Activated T-cell treated with anti-CD3 and anti-CD28 coated beads, Interleukin-2, amount 50 U/mL, for 4 hours (primary cell): ENCODE measurements around the gene EIF4A2. TPM values are rescaled to one million over a fixed set of nuclear protein-coding genes. Genes with fewer than 3 reads are reported as not detected.

Experiments used
- ATAC-seq, 2 donors: fragments of 200-7000 bp; cut with Tn5 transposase; one replicate each; pipeline ENCODE4 v1.10.0; 2021
- DNase-seq: peaks from one replicate; pipeline ENCODE4 v3.0.0-alpha.2; 2020
- H3K27me3 Mint-ChIP-seq: one replicate; pipeline ENCODE4 v1.8.0; 2021; ENCODE audit warnings: low read depth, mixed read lengths
- H3K36me3 Mint-ChIP-seq: one replicate; pipeline ENCODE4 v1.8.0; 2022; ENCODE audit warnings: mixed read lengths; ENCODE audit not compliant: insufficient read depth
- H3K4me1 Mint-ChIP-seq: one replicate; pipeline ENCODE4 v1.8.0; 2021; ENCODE audit warnings: low read depth, mixed read lengths
- H3K4me3 Mint-ChIP-seq: one replicate; pipeline ENCODE4 v1.8.0; 2021; ENCODE audit warnings: mild to moderate bottlenecking, moderate library complexity, mixed read lengths
- H3K9me3 Mint-ChIP-seq: one replicate; pipeline ENCODE4 v1.8.0; 2021; ENCODE audit warnings: mixed read lengths
- total RNA-seq, 3 donors: library from RNA; stranded (reverse); gene quantifications; one replicate each; pipeline ENCODE4 v1.2.1, GENCODE V29; 2021

The EIF4A2 gene
- 100 to 1,000 TPM; 665 to 738 (median 720) TPM for total RNA-seq

GRCh38 chr3:186783058-186783730, at the start of gene EIF4A2:
EIF4A2 (plus strand) TSS chr3:186783577; CDS start chr3:186783611, 34 bp downstream.
- Mint-ChIP-seq H3K9me3 (no peaks in the 10 kb centered on the region), H3K27me3 (peaks cover 5% of the 10 kb centered on the region), H3K4me1 (peaks cover 28% of the 10 kb centered on the region), H3K36me3 (peaks cover 49% of the 10 kb centered on the region), H3K4me3 (peak within 1 kb of the TSS; percentile 99)
- peak; percentile 88 for DNase-seq
- ATAC-seq: peak; percentile 77 to 82

- Mint-ChIP-seq H3K4me1 (no peaks in the 10 kb centered on the region), H3K27me3 (no peaks in the 10 kb centered on the region), H3K36me3 (no peaks in the 10 kb centered on the region), H3K9me3 (no peaks in the 10 kb centered on the region), H3K4me3 (no peak overlapping the region)
- ATAC-seq (no peak), DNase-seq (no peak)
Measured at GRCh38 chr3:186742618-186743380, 40.6 kb upstream of the EIF4A2 start.

- no peaks in the 10 kb centered on the region for H3K36me3 Mint-ChIP-seq
- no peak for ATAC-seq
- H3K4me1 Mint-ChIP-seq: no peaks in the 10 kb centered on the region
Measured at GRCh38 chr3:186743666-186744065, 39.7 kb upstream of the EIF4A2 start.

GRCh38 chr3:186746008-186746407, 37.4 kb upstream of the EIF4A2 start:
- DNase-seq (no peak), ATAC-seq (no peak)
- Mint-ChIP-seq H3K4me1 (no peaks in the 10 kb centered on the region), H3K36me3 (no peaks in the 10 kb centered on the region), H3K9me3 (no peaks in the 10 kb centered on the region), H3K4me3 (no peak overlapping the region), H3K27me3 (no peaks in the 10 kb centered on the region)

More at GRCh38 chr3:186743666-186744065, 39.7 kb upstream of the EIF4A2 start:
- Mint-ChIP-seq H3K9me3 (no peaks in the 10 kb centered on the region), H3K4me3 (no peak overlapping the region), H3K27me3 (no peaks in the 10 kb centered on the region)
- no peak for DNase-seq

- H3K9me3 Mint-ChIP-seq: no peaks in the 10 kb centered on the region
- H3K4me3 Mint-ChIP-seq: no peak overlapping the region
- ATAC-seq: no peak
- DNase-seq: no peak
- H3K27me3 Mint-ChIP-seq: no peaks in the 10 kb centered on the region
- H3K4me1 Mint-ChIP-seq: peaks cover 11% of the 10 kb centered on the region
- no peaks in the 10 kb centered on the region for H3K36me3 Mint-ChIP-seq
Measured at GRCh38 chr3:186750316-186750715, 33.1 kb upstream of the EIF4A2 start.

GRCh38 chr3:186751480-186751879, 31.9 kb upstream of the EIF4A2 start:
- no peaks in the 10 kb centered on the region for H3K9me3 Mint-ChIP-seq
- no peaks in the 10 kb centered on the region for H3K36me3 Mint-ChIP-seq
- no peak overlapping the region for H3K4me3 Mint-ChIP-seq
- ATAC-seq: no peak
- no peaks in the 10 kb centered on the region for H3K27me3 Mint-ChIP-seq
- H3K4me1 Mint-ChIP-seq: peaks cover 11% of the 10 kb centered on the region
- no peak for DNase-seq

GRCh38 chr3:186754006-186754405, 29.4 kb upstream of the EIF4A2 start:
- Mint-ChIP-seq H3K36me3 (no peaks in the 10 kb centered on the region), H3K9me3 (no peaks in the 10 kb centered on the region), H3K27me3 (no peaks in the 10 kb centered on the region), H3K4me3 (no peak overlapping the region), H3K4me1 (peaks cover 11% of the 10 kb centered on the region)
- DNase-seq: no peak
- ATAC-seq: no peak

- H3K9me3 Mint-ChIP-seq: no peaks in the 10 kb centered on the region
- H3K36me3 Mint-ChIP-seq: no peaks in the 10 kb centered on the region
- no peak overlapping the region for H3K4me3 Mint-ChIP-seq
- DNase-seq (no peak), ATAC-seq (no peak)
- no peaks in the 10 kb centered on the region for H3K27me3 Mint-ChIP-seq
- peaks cover 11% of the 10 kb centered on the region for H3K4me1 Mint-ChIP-seq
Measured at GRCh38 chr3:186754871-186755270, 28.5 kb upstream of the EIF4A2 start.

GRCh38 chr3:186757214-186757613, 26.2 kb upstream of the EIF4A2 start:
- no peaks in the 10 kb centered on the region for H3K9me3 Mint-ChIP-seq
- no peaks in the 10 kb centered on the region for H3K36me3 Mint-ChIP-seq
- H3K4me3 Mint-ChIP-seq: no peak overlapping the region
- peaks cover 13% of the 10 kb centered on the region for H3K4me1 Mint-ChIP-seq
- ATAC-seq (no peak), DNase-seq (no peak)
- no peaks in the 10 kb centered on the region for H3K27me3 Mint-ChIP-seq

GRCh38 chr3:186757686-186758220, 25.6 kb upstream of the EIF4A2 start:
- Mint-ChIP-seq H3K4me3 (no peak overlapping the region), H3K36me3 (no peaks in the 10 kb centered on the region), H3K27me3 (no peaks in the 10 kb centered on the region), H3K9me3 (no peaks in the 10 kb centered on the region), H3K4me1 (peaks cover 13% of the 10 kb centered on the region)
- DNase-seq (no peak), ATAC-seq (no peak)

GRCh38 chr3:186759231-186759930, 24.0 kb upstream of the EIF4A2 start:
- no peak for DNase-seq

GRCh38 chr3:186760141-186760833, 23.1 kb upstream of the EIF4A2 start:
- H3K9me3 Mint-ChIP-seq: no peaks in the 10 kb centered on the region
- H3K36me3 Mint-ChIP-seq: no peaks in the 10 kb centered on the region
- H3K27me3 Mint-ChIP-seq: no peaks in the 10 kb centered on the region
- H3K4me3 Mint-ChIP-seq: no peak overlapping the region
- peaks cover 2% of the 10 kb centered on the region for H3K4me1 Mint-ChIP-seq
- peak; percentile 58 to 63 for ATAC-seq
- no peak for DNase-seq

More at GRCh38 chr3:186759231-186759930, 24.0 kb upstream of the EIF4A2 start:
- Mint-ChIP-seq H3K36me3 (no peaks in the 10 kb centered on the region), H3K4me3 (no peak overlapping the region), H3K9me3 (no peaks in the 10 kb centered on the region), H3K27me3 (no peaks in the 10 kb centered on the region), H3K4me1 (peaks cover 2% of the 10 kb centered on the region)
- ATAC-seq: no peak

- Mint-ChIP-seq H3K27me3 (no peaks in the 10 kb centered on the region), H3K4me3 (no peak overlapping the region), H3K36me3 (no peaks in the 10 kb centered on the region), H3K4me1 (peaks cover 2% of the 10 kb centered on the region), H3K9me3 (no peaks in the 10 kb centered on the region)
- ATAC-seq (no peak), DNase-seq (no peak)
Measured at GRCh38 chr3:186760897-186761447, 22.4 kb upstream of the EIF4A2 start.
